ENCODE data around the gene IPO9.

IPO9 gene

GRCh38 chr1:201912832-201913231 lies 83.9 kb downstream of the IPO9 start:
- no peak for TF ChIP-seq CTCF (IDR thresholded peaks at IDR 0.05; ENCODE audit: extremely low read depth, missing control alignments)
- no peak for DNase-seq (ENCODE audit: low spot score)

GRCh38 chr1:201914456-201915235 lies 85.7 kb downstream of the IPO9 start:
- no peak for DNase-seq (ENCODE audit: low spot score)

GRCh38 chr1:201916649-201917249 lies 87.8 kb downstream of the IPO9 start:
- no peak for TF ChIP-seq CTCF (IDR thresholded peaks at IDR 0.05; ENCODE audit: extremely low read depth, missing control alignments)
- DNase-seq (ENCODE audit: low spot score), result no peak

More at GRCh38 chr1:201914456-201915235, 85.7 kb downstream of the IPO9 start:
- no peak for TF ChIP-seq CTCF (IDR thresholded peaks at IDR 0.05; ENCODE audit: extremely low read depth, missing control alignments)

GRCh38 chr1:201917362-201918033 lies 88.5 kb downstream of the IPO9 start:
- TF ChIP-seq CTCF (IDR thresholded peaks at IDR 0.05; ENCODE audit: extremely low read depth, missing control alignments), result no peak
- no peak for DNase-seq (ENCODE audit: low spot score)

- no peak for DNase-seq (ENCODE audit: low spot score)
Measured at GRCh38 chr1:201918343-201918742, 89.4 kb downstream of the IPO9 start.

GRCh38 chr1:201921952-201922558 lies 93.1 kb downstream of the IPO9 start:
- DNase-seq (ENCODE audit: low spot score), result no peak
- TF ChIP-seq CTCF (IDR thresholded peaks at IDR 0.05; ENCODE audit: extremely low read depth, missing control alignments), result no peak

More at GRCh38 chr1:201918343-201918742, 89.4 kb downstream of the IPO9 start:
- TF ChIP-seq CTCF (IDR thresholded peaks at IDR 0.05; ENCODE audit: extremely low read depth, missing control alignments), result no peak

GRCh38 chr1:201925301-201925567 lies 96.3 kb downstream of the IPO9 start:
- no peak for TF ChIP-seq CTCF (IDR thresholded peaks at IDR 0.05; ENCODE audit: extremely low read depth, missing control alignments)
- no peak for DNase-seq (ENCODE audit: low spot score)
